Lower leg skin (tissue), 4 donors: Measurements from ENCODE around the gene DTNBP1. TPM values are rescaled to one million over a fixed set of nuclear protein-coding genes. Genes with fewer than 3 reads are reported as not detected.

ENCODE experiments used
- DNase-seq, 2 donors: peaks; one replicate each; pipeline ENCODE4 v3.0.0-alpha.2; 2019; ENCODE audit warnings: low spot score in 2 of 2
- H3K4me3 ChIP-seq: fragments of 200-600 bp; sonication (generic); 2 replicates; pipeline ENCODE4 v1.5.1; 2017; ENCODE audit warnings: mild to moderate bottlenecking, low read depth; ENCODE audit not compliant: poor library complexity, severe bottlenecking
- CTCF ChIP-seq, 3 donors: fragments of 450-650 bp; IDR thresholded peaks; one replicate each; pipeline ENCODE4 v1.5.1; 2016; ENCODE audit warnings: antibody characterized with exemption in 3 of 3, mild to moderate bottlenecking in 3 of 3, moderate library complexity in 2 of 3
- POLR2A ChIP-seq, 2 donors: fragments of 450-650 bp; IDR thresholded peaks; one replicate each; pipeline ENCODE4 v1.6.1; 2016 to 2017; ENCODE audit warnings: antibody characterized with exemption in 2 of 2, mild to moderate bottlenecking in 1 of 2, moderate library complexity in 1 of 2
- WGBS, 2 donors: methylation state at CpG; one replicate each; pipeline ENCODE4 v1.1.5; 2018; 5-methylcytosine and 5-hydroxymethylcytosine counted together
- intact Hi-C: fragments of 100-400 bp; cut with DNase I; formaldehyde crosslinking; loops from one replicate; pipeline ENCODE4 v1.15.0; 2023; ENCODE audit warnings: low total_unique reads
- total RNA-seq, 4 donors: library from RNA; depleted of rRNA; stranded (reverse); fragments of >200 nt; gene quantifications; one replicate each; pipeline ENCODE4 v1.1.0, GENCODE V29; 2016

Gene DTNBP1
- total RNA-seq, 4 donors from 2014 or later: 9.4 to 13.2 (median 11.6) TPM

- TF ChIP-seq CTCF (IDR thresholded peaks at IDR 0.05) (no peak), POLR2A (IDR thresholded peaks at IDR 0.05) (no peak)
- WGBS, 2 donors: 95% methylated on average over 5 of the region's 5 CpGs
- H3K4me3 ChIP-seq: no peak overlapping the region
- DNase-seq: no peak
- intact Hi-C loops: no loop called here
These were observed 46.6 kb downstream of the DTNBP1 start for GRCh38 chr6:15616261-15616660.

- TF ChIP-seq POLR2A (IDR thresholded peaks at IDR 0.05) (no peak), CTCF (IDR thresholded peaks at IDR 0.05) (no peak)
- DNase-seq: no peak
- intact Hi-C loops: no loop called here
- no peak overlapping the region for H3K4me3 ChIP-seq
- 68 to 86% methylated on average over 2 of the region's 2 CpGs for WGBS, 2 donors
These were observed 47.0 kb downstream of the DTNBP1 start for GRCh38 chr6:15615802-15616201.

DNA sequence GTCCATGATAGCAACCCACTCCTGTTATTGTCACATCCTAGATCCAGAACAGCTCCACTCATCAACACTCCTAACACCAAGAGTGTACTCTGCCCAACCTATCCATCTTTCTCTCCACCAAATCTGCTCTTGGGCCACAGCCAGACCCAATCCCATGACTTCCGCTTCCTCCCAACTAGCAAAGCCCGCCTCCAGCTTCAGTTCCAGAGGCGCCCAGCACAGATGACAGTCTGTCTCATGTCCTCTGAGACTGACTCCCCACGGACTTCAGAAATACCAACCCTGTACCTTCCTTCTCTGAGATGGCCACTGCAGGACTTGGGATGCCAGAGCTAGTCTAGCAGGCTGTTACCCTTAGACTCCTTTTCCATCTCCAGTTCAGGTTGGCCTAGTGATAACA is 48.6 kb downstream of the DTNBP1 start:
- WGBS, 2 donors: 84 to 95% methylated on average over 4 of the region's 4 CpGs
- TF ChIP-seq POLR2A (IDR thresholded peaks at IDR 0.05) (no peak), CTCF (IDR thresholded peaks at IDR 0.05) (no peak)
- H3K4me3 ChIP-seq: no peak overlapping the region
- intact Hi-C loops: no loop called here
- DNase-seq: peak in 1 of 2 donors; percentile 40

DNA sequence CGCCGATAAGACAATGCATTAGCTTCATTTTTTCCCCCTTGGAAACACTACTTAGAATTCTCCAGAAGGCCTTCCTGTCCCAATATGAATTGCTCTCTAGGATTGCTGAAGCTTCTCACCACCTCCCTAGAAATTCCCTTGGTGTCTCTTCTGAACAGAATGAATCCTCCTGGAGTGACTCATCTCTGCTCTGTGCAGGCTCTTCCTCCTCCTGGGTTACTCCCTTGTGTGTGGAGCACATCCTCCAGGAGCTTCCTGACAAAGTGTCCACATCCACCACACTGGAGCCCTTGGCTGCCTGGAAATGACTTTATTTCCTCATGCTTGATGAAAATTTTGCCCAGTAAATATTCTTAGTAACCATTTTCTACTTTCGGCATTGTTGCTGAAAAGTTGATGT is 54.4 kb downstream of the DTNBP1 start:
- WGBS, 2 donors: 78 to 85% methylated on average over 3 of the region's 3 CpGs
- DNase-seq: no peak
- intact Hi-C loops: no loop called here
- H3K4me3 ChIP-seq: no peak overlapping the region
- no peak for TF ChIP-seq CTCF (IDR thresholded peaks at IDR 0.05)
- TF ChIP-seq POLR2A (IDR thresholded peaks at IDR 0.05): no peak

GRCh38 chr6:15607603-15608002 is 55.2 kb downstream of the DTNBP1 start:
- TF ChIP-seq CTCF (IDR thresholded peaks at IDR 0.05): no peak
- TF ChIP-seq POLR2A (IDR thresholded peaks at IDR 0.05): no peak
- no peak for DNase-seq
- intact Hi-C loops: no loop called here
- WGBS, 2 donors: 44 to 94% methylated on average over 2 of the region's 2 CpGs
- no peak overlapping the region for H3K4me3 ChIP-seq

DNA sequence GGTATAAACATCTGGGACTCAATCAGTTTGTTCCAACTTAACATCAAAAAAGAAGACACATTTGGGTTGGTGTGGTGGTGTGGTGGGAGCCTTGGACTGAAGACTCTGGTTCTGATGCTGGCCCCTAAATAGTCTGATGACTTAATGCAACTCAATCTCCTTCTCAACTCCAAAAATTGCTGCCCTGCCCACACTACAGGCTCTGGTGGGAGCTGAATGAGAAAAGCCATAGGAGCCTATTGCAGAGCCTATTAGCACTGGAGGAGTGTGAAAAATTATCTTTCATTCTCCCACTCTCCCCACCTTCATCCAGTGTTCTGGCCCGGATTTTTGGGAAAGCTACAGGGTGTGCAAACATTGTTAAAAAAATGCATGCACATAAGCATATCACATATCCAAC is 56.5 kb downstream of the DTNBP1 start:
- TF ChIP-seq POLR2A (IDR thresholded peaks at IDR 0.05) (no peak), CTCF (IDR thresholded peaks at IDR 0.05) (no peak)
- no peak for DNase-seq
- no peak overlapping the region for H3K4me3 ChIP-seq
- WGBS, 2 donors: 87 to 88% methylated on average over 1 of the region's 1 CpG
- intact Hi-C loops: no loop called here
